Prostate gland (tissue), 2 donors: ENCODE results near the gene LUC7L2. TPM values are rescaled to one million over a fixed set of nuclear protein-coding genes. Genes with fewer than 3 reads are reported as not detected.
A peak's percentile ranks its signal among the peaks of the same experiment; 100 is the strongest.
"Not testable (repeated sequence)": the region's sequence is repeated elsewhere in the genome, so short reads cannot be mapped to it uniquely, and the experiment has no call there.

ENCODE experiments used
- DNase-seq: peaks from one replicate; pipeline ENCODE4 v3.0.0-alpha.2; 2019; ENCODE audit warnings: low spot score
- H3K27ac ChIP-seq, 2 donors: fragments of 200-600 bp; sonication (generic); 2 replicates each; pipeline ENCODE4 v1.5.1; 2017 to 2019
- H3K27me3 ChIP-seq: fragments of 200-600 bp; sonication (generic); replicated peaks from 2 replicates; pipeline ENCODE4 v1.5.1; 2019; ENCODE audit not compliant: insufficient read depth
- H3K36me3 ChIP-seq, 2 donors: fragments of 200-600 bp; sonication (generic); 1 replicate in 1 of 2; 2 replicates in 1 of 2; pipeline versions ENCODE4 v1.5.1 to v1.8.1; 2017 to 2019
- H3K4me1 ChIP-seq: fragments of 200-600 bp; sonication (generic); replicated peaks from 2 replicates; pipeline ENCODE4 v1.5.1; 2019
- H3K4me3 ChIP-seq, 2 donors: fragments of 200-600 bp; sonication (generic); 2 replicates each; pipeline ENCODE4 v1.5.1; 2017 to 2019
- H3K9me3 ChIP-seq: fragments of 200-600 bp; sonication (generic); 2 replicates; pipeline ENCODE4 v1.5.1; 2017
- POLR2A ChIP-seq: fragments of 450-650 bp; IDR thresholded peaks from one replicate; pipeline ENCODE4 v1.6.1; 2016; ENCODE audit warnings: antibody characterized with exemption, mild to moderate bottlenecking
- POLR2AphosphoS5 ChIP-seq: sonication (generic); formaldehyde crosslinking; IDR thresholded peaks from one replicate; pipeline ENCODE4 v1.6.1; 2017; ENCODE audit warnings: antibody characterized with exemption
- WGBS: methylation state at CpG from one replicate; pipeline ENCODE4 v1.1.5; 2018; 5-methylcytosine and 5-hydroxymethylcytosine counted together
- intact Hi-C: fragments of 100-400 bp; cut with DNase I; formaldehyde crosslinking; loops from one replicate; pipeline ENCODE4 v1.14.2; 2022
- total RNA-seq, 2 donors: library from RNA; depleted of rRNA; stranded (reverse); fragments of >200 nt; gene quantifications; one replicate each; pipeline ENCODE4 v1.1.0, GENCODE V29; 2016
- TF ChIP-seq, protein P1 (sequence below), 4 experiments: fragments of 200-600 bp in 2 of 4; fragments of 450-650 bp in 2 of 4; sonication (generic) in 2 of 4; IDR thresholded peaks; 1 replicate in 3 of 4; 2 replicates in 1 of 4; pipeline ENCODE4 v1.5.1; 2016 to 2019; ENCODE audit warnings: antibody characterized with exemption in 4 of 4, mild to moderate bottlenecking in 2 of 4, moderate library complexity in 2 of 4

Gene LUC7L2
- total RNA-seq, 2 donors from 2014 or later: 71.2 to 81.7 TPM

DNA sequence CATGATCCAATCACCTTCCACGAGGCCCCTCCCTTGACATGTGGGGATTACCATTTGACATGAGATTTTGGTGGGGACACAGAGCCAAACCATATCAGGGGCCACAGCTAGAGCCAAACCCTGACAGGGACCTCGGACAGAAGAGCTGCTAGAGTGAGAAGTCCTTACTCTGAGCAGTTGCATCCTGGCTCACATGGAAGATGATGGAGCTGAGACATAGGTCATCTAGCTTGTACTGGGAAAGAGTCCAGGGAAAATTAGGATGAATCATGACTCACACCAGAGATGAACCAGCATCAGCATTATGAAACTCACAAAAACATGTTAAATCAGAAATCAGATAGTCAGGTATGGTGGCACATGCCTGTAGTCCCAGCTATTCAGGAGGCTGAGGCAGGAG, 31.3 kb upstream of the LUC7L2 start:
- no peak overlapping the region for H3K4me3 ChIP-seq
- H3K27ac ChIP-seq: no peak overlapping the region
- TF ChIP-seq POLR2AphosphoS5 (no peak), POLR2A (no peak)
- TF ChIP-seq, protein P1, sequence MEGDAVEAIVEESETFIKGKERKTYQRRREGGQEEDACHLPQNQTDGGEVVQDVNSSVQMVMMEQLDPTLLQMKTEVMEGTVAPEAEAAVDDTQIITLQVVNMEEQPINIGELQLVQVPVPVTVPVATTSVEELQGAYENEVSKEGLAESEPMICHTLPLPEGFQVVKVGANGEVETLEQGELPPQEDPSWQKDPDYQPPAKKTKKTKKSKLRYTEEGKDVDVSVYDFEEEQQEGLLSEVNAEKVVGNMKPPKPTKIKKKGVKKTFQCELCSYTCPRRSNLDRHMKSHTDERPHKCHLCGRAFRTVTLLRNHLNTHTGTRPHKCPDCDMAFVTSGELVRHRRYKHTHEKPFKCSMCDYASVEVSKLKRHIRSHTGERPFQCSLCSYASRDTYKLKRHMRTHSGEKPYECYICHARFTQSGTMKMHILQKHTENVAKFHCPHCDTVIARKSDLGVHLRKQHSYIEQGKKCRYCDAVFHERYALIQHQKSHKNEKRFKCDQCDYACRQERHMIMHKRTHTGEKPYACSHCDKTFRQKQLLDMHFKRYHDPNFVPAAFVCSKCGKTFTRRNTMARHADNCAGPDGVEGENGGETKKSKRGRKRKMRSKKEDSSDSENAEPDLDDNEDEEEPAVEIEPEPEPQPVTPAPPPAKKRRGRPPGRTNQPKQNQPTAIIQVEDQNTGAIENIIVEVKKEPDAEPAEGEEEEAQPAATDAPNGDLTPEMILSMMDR (IDR thresholded peaks at IDR 0.05): no peak
- H3K36me3 ChIP-seq: no peaks in the 10 kb centered on the region
- WGBS: 69% methylated on average over 2 of the region's 2 CpGs
- no peaks in the 10 kb centered on the region for H3K9me3 ChIP-seq
- no peaks in the 10 kb centered on the region for H3K4me1 ChIP-seq
- intact Hi-C loops: no loop called here
- H3K27me3 ChIP-seq: no peaks in the 10 kb centered on the region
- DNase-seq: no peak

DNA sequence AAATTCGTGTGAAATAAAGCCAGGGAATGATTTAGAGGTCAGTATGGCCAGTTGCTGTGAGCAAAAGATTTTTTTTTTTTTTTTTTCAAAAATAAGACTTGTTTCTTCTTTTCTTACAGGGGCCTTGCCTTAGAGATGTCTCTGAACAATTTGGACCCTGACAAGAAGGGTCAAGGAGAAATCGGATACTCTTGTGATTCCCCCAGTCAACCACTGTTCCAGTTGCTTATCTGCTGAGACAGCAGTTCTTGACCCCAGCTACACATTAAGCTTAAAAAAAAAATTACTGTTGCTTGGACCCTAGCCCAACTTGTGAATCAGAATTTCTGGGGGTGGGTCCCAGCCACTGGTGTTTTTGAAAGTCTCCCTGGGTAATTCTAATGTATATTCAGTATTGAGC, 30.6 kb upstream of the LUC7L2 start:
- H3K36me3 ChIP-seq: no peaks in the 10 kb centered on the region
- DNase-seq: no peak
- intact Hi-C loops: no loop called here
- WGBS: 78% methylated on average over 2 of the region's 2 CpGs
- TF ChIP-seq, protein P1 (IDR thresholded peaks at IDR 0.05): no peak
- TF ChIP-seq POLR2AphosphoS5: no peak
- TF ChIP-seq POLR2A: no peak
- H3K4me3 ChIP-seq: no peak overlapping the region
- H3K27me3 ChIP-seq: no peaks in the 10 kb centered on the region
- no peaks in the 10 kb centered on the region for H3K4me1 ChIP-seq
- H3K9me3 ChIP-seq: no peaks in the 10 kb centered on the region
- no peak overlapping the region for H3K27ac ChIP-seq

DNA sequence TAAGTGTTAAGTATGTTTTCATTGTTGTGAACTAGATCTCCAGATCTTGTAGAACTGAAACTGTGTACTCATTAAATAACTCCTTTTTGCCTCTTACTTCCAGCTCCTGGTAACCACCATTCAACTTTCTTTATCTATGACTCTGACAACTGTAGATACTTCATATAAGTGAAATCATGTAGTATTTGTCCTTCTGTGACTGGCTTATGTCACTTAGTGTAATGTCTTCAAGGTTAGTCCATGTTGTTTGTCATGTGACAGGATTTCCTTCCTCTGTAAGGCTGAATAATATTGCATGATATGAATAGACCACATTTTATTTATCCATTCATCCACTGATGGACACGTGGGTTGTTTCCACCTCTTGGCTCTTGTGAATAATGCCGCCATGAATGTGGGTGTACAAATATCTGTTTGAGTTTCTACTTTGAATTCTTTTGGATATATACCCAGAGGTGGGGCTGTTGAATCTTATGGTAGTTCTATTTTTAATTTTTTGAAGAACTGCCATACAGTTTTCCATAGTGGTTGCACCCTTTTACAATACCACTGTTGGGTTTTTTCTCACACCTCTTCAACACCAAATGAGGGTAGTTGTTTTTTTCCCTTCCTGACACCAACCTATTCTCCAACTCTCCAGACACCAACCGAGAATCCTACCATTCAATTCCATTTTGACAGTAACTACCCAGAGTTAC, 29.2 kb upstream of the LUC7L2 start:
- WGBS: 83% methylated on average over 3 of the region's 3 CpGs
- TF ChIP-seq POLR2AphosphoS5 (no peak), POLR2A (no peak)
- TF ChIP-seq, protein P1 (IDR thresholded peaks at IDR 0.05): no peak
- intact Hi-C loops: no loop called here

DNA sequence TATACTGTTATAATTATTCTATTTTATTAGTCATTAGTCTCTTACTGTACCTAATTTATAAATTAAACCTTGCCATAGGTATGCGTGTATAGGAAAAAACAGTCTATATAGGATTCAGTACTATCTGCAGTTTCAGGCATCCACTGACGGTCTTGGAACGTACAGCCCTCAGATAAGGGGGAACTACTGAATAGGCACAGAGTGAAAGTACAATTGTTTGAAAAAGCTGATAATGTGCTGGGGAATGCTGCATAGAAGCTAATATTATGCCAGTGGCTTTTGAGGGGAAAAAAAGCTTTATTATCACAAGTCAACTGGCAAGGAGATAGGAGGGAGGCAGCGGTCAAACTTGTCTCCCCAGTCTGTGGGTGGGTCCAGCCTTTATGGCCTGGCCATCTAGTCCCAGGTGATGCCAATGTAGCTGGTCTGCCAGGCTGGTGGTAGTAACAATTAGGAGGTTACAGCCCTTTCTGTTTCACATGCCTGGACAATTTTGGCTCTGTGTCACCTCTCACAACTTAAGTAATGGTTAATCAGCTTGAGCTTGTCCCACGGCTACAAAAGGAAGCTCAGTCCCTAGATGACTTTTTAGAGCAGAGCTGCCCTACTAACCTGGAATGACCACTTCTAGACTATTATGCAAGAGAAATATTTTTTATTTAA, 26.9 kb upstream of the LUC7L2 start:
- 46% methylated on average over 5 of the region's 5 CpGs for WGBS
- peak; percentile 21 for DNase-seq
- H3K36me3 ChIP-seq: no peaks in the 10 kb centered on the region
- no peak overlapping the region for H3K4me3 ChIP-seq
- intact Hi-C loops: no loop called here
- H3K27me3 ChIP-seq: no peaks in the 10 kb centered on the region
- TF ChIP-seq POLR2AphosphoS5: peak; percentile 28
- TF ChIP-seq POLR2A: no peak
- TF ChIP-seq, protein P1 (IDR thresholded peaks at IDR 0.05): no peak
- H3K27ac ChIP-seq: no peak overlapping the region
- no peaks in the 10 kb centered on the region for H3K4me1 ChIP-seq
- no peaks in the 10 kb centered on the region for H3K9me3 ChIP-seq

More for the DNA sequence above, 29.2 kb upstream of the LUC7L2 start:
- Histone ChIP-seq H3K27ac (no peak overlapping the region), H3K27me3 (no peaks in the 10 kb centered on the region), H3K9me3 (no peaks in the 10 kb centered on the region), H3K4me1 (no peaks in the 10 kb centered on the region), H3K4me3 (no peak overlapping the region), H3K36me3 (no peaks in the 10 kb centered on the region)
- DNase-seq: no peak

DNA sequence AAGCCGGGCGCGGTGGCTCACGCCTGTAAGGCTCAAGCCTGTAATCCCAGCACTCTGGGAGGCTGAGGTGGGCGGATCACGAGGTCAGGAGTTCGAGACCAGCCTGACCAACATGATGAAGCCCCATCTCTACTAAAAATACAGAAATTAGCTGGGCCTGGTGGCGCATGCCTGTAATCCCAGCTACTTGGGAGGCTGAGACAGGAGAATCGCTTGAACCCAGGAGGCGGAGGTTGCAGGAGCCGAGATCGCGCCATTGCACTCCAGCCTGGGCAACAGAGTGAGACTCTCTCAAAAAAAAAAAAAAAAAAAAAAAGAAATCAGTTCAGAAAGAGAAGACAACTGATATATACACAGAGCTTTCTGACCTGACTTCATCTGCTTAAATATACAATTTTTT, 26.3 kb upstream of the LUC7L2 start:
- intact Hi-C loops, H3K4me3 ChIP-seq, H3K27me3 ChIP-seq, H3K9me3 ChIP-seq, H3K36me3 ChIP-seq, DNase-seq, H3K27ac ChIP-seq, H3K4me1 ChIP-seq: not testable (repeated sequence)
- WGBS: 97% methylated on average over 13 of the region's 13 CpGs
